ENCODE measurements around the gene TYW5. TPM values are rescaled to one million over a fixed set of nuclear protein-coding genes. Genes with fewer than 3 reads are reported as not detected.
"Not testable (repeated sequence)": the region's sequence is repeated elsewhere in the genome, so short reads cannot be mapped to it uniquely, and the experiment has no call there.

The TYW5 gene
- total RNA-seq, 3 donors from 2014 or later (not counting 1 experiment from before 2014, with no cell fraction given), result 15.9 to 17.4 (median 16.9) TPM

GRCh38 chr2:199916980-199917379 lies 38.3 kb downstream of the TYW5 start:
- no peak for DNase-seq
- no peak overlapping the region for H3K27ac Mint-ChIP-seq
- H3K4me1 Mint-ChIP-seq, result peaks cover 25 to 26% of the 10 kb centered on the region in 2 donors
- H3K27me3 ChIP-seq (ENCODE audit: control insufficient read depth, insufficient read depth, low read length), result no peaks in the 10 kb centered on the region
- intact Hi-C loops (cut with micrococcal nuclease), result no loop called here
- no peak for TF ChIP-seq CTCF (IDR thresholded peaks at IDR 0.05)
- peaks cover 8% of the 10 kb centered on the region for H3K4me1 ChIP-seq (ENCODE audit: control insufficient read depth, insufficient read depth, low read length)
- H3K27me3 Mint-ChIP-seq (ENCODE audit: low read depth in 2 of 2), result no peaks in the 10 kb centered on the region
- no peak overlapping the region for H3K4me3 ChIP-seq (ENCODE audit: low read length)
- peaks cover 2% of the 10 kb centered on the region for H3K9me3 ChIP-seq (ENCODE audit: control insufficient read depth, insufficient read depth, low read length)
- no peak overlapping the region for H3K27ac ChIP-seq (ENCODE audit: low read length)
- no peak for ATAC-seq
- no peaks in the 10 kb centered on the region for H3K9me3 Mint-ChIP-seq
- no peaks in the 10 kb centered on the region for H3K36me3 Mint-ChIP-seq
- H3K4me3 Mint-ChIP-seq, result no peak overlapping the region
- 83% methylated on average over 4 of the region's 4 CpGs for WGBS (ENCODE audit: insufficient coverage)
- peaks cover 8% of the 10 kb centered on the region for H3K36me3 ChIP-seq (ENCODE audit: control insufficient read depth, insufficient read depth, low read length)

- TF ChIP-seq CTCF (IDR thresholded peaks at IDR 0.05), result no peak
- Mint-ChIP-seq H3K9me3 (no peaks in the 10 kb centered on the region), H3K4me1 (peaks cover 33 to 37% of the 10 kb centered on the region in 2 donors), H3K27ac (peak overlapping the region; percentile 19 to 60), H3K4me3 (peak overlapping the region; percentile 1), H3K27me3 (ENCODE audit: low read depth in 2 of 2) (no peaks in the 10 kb centered on the region), H3K36me3 (no peaks in the 10 kb centered on the region)
- Histone ChIP-seq H3K27me3 (ENCODE audit: control insufficient read depth, insufficient read depth, low read length) (no peaks in the 10 kb centered on the region), H3K9me3 (ENCODE audit: control insufficient read depth, insufficient read depth, low read length) (peaks cover 2% of the 10 kb centered on the region), H3K4me3 (ENCODE audit: low read length) (no peak overlapping the region), H3K36me3 (ENCODE audit: control insufficient read depth, insufficient read depth, low read length) (peaks cover 8% of the 10 kb centered on the region), H3K27ac (ENCODE audit: low read length) (no peak overlapping the region), H3K4me1 (ENCODE audit: control insufficient read depth, insufficient read depth, low read length) (peaks cover 13% of the 10 kb centered on the region)
- WGBS (ENCODE audit: insufficient coverage), result 36% methylated on average over 1 of the region's 2 CpGs
- DNase-seq (no peak), ATAC-seq (no peak)
- intact Hi-C loops (cut with micrococcal nuclease), result no loop called here
Measured at GRCh38 chr2:199914372-199914958, 40.8 kb downstream of the TYW5 start.

GRCh38 chr2:199912553-199913114 lies 42.7 kb downstream of the TYW5 start:
- H3K27ac Mint-ChIP-seq, result peak overlapping the region in 1 of 2 donors; percentile 91
- peaks cover 33 to 37% of the 10 kb centered on the region in 2 donors for H3K4me1 Mint-ChIP-seq
- intact Hi-C loops (cut with micrococcal nuclease); DNase-seq; H3K9me3 Mint-ChIP-seq; H3K4me3 ChIP-seq (ENCODE audit: low read length); H3K27me3 Mint-ChIP-seq (ENCODE audit: low read depth in 2 of 2); ATAC-seq; H3K36me3 ChIP-seq (ENCODE audit: control insufficient read depth, insufficient read depth, low read length); H3K36me3 Mint-ChIP-seq; H3K27ac ChIP-seq (ENCODE audit: low read length); H3K27me3 ChIP-seq (ENCODE audit: control insufficient read depth, insufficient read depth, low read length); H3K9me3 ChIP-seq (ENCODE audit: control insufficient read depth, insufficient read depth, low read length): not testable (repeated sequence)
- H3K4me3 Mint-ChIP-seq, result peak overlapping the region; percentile 56
- 89% methylated on average over 9 of the region's 12 CpGs for WGBS (ENCODE audit: insufficient coverage)
- peaks cover 13% of the 10 kb centered on the region for H3K4me1 ChIP-seq (ENCODE audit: control insufficient read depth, insufficient read depth, low read length)

GRCh38 chr2:199911877-199912161 lies 43.5 kb downstream of the TYW5 start:
- Mint-ChIP-seq H3K27me3 (ENCODE audit: low read depth in 2 of 2) (peaks cover 2 to 4% of the 10 kb centered on the region in 2 donors), H3K36me3 (no peaks in the 10 kb centered on the region), H3K27ac (peak overlapping the region; percentile 91 to 93), H3K9me3 (no peaks in the 10 kb centered on the region), H3K4me3 (peak overlapping the region; percentile 99), H3K4me1 (peaks cover 33 to 37% of the 10 kb centered on the region in 2 donors)
- WGBS (ENCODE audit: insufficient coverage), result under 1% methylated on average over 11 of the region's 13 CpGs
- intact Hi-C loops (cut with micrococcal nuclease), result no loop called here
- ATAC-seq (peak in 1 of 3 donors; percentile 1), DNase-seq (no peak)
- Histone ChIP-seq H3K4me1 (ENCODE audit: control insufficient read depth, insufficient read depth, low read length) (peaks cover 13% of the 10 kb centered on the region), H3K9me3 (ENCODE audit: control insufficient read depth, insufficient read depth, low read length) (no peaks in the 10 kb centered on the region), H3K27ac (ENCODE audit: low read length) (peak overlapping the region; percentile 95), H3K36me3 (ENCODE audit: control insufficient read depth, insufficient read depth, low read length) (peaks cover 2% of the 10 kb centered on the region), H3K27me3 (ENCODE audit: control insufficient read depth, insufficient read depth, low read length) (no peaks in the 10 kb centered on the region), H3K4me3 (ENCODE audit: low read length) (peak overlapping the region; percentile 85)
- no peak for TF ChIP-seq CTCF (IDR thresholded peaks at IDR 0.05)

Measured in natural killer cell (primary cell).